DOHH2 (cell line): ENCODE measurements around the gene PLAAT1.

Experiments
- H3F3A ChIP-seq: fragments of 200-600 bp; sonication (generic), shearing (Covaris generic); 2 replicates; pipeline ENCODE4 v1.6.0; 2016; ENCODE audit warnings: antibody characterized with exemption, mild to moderate bottlenecking; ENCODE audit not compliant: control insufficient read depth, insufficient read depth
- H3K27ac ChIP-seq: fragments of 200-600 bp; sonication (generic); 2 replicates; pipeline ENCODE4 v1.5.1; 2014; ENCODE audit warnings: low read depth, mild to moderate bottlenecking, low read length, moderate library complexity
- H3K27me3 ChIP-seq: fragments of 200-600 bp; sonication (generic); 2 replicates; pipeline ENCODE4 v1.6.1; 2014; ENCODE audit warnings: mild to moderate bottlenecking, low read length, mixed read lengths; ENCODE audit not compliant: control insufficient read depth
- H3K36me3 ChIP-seq: fragments of 200-600 bp; sonication (generic); 2 replicates; pipeline ENCODE4 v1.6.1; 2014; ENCODE audit warnings: mild to moderate bottlenecking, low read length, moderate library complexity, mixed read lengths; ENCODE audit not compliant: control insufficient read depth
- H3K4me1 ChIP-seq: fragments of 200-600 bp; sonication (generic); 2 replicates; pipeline ENCODE4 v1.6.1; 2014; ENCODE audit warnings: mild to moderate bottlenecking, low read length, mixed read lengths; ENCODE audit not compliant: control insufficient read depth
- H3K4me2 ChIP-seq: fragments of 200-600 bp; sonication (generic); 2 replicates; pipeline ENCODE4 v1.6.0; 2014; ENCODE audit warnings: mild to moderate bottlenecking, low read length, moderate library complexity
- H3K4me3 ChIP-seq: fragments of 200-600 bp; sonication (generic); 2 replicates; pipeline ENCODE4 v1.5.1; 2014; ENCODE audit warnings: mild to moderate bottlenecking, low read length, mixed read lengths
- H3K79me2 ChIP-seq: fragments of 200-600 bp; sonication (generic); 2 replicates; pipeline ENCODE4 v1.6.1; 2014; ENCODE audit warnings: mild to moderate bottlenecking, low read length, mixed read lengths; ENCODE audit not compliant: control insufficient read depth
- H3K9me2 ChIP-seq: fragments of 200-600 bp; sonication (generic); replicated peaks from 2 replicates; pipeline ENCODE4 v1.6.1; 2014; ENCODE audit warnings: mild to moderate bottlenecking, low read length, mixed read lengths; ENCODE audit not compliant: control insufficient read depth
- H3K9me3 ChIP-seq: fragments of 200-600 bp; sonication (generic); 2 replicates; pipeline ENCODE4 v1.6.1; 2014; ENCODE audit warnings: antibody characterized with exemption, low read length, mixed read lengths; ENCODE audit not compliant: control insufficient read depth, insufficient read depth
- H4K20me1 ChIP-seq: fragments of 200-600 bp; sonication (generic); 2 replicates; pipeline ENCODE4 v1.6.0; 2014; ENCODE audit warnings: low read depth, mild to moderate bottlenecking, antibody characterized with exemption, low read length, moderate library complexity; ENCODE audit not compliant: control insufficient read depth, insufficient read depth
- CTCF ChIP-seq: fragments of 200-600 bp; sonication (generic); IDR thresholded peaks from one replicate; pipeline ENCODE4 v1.5.1; 2014; ENCODE audit warnings: antibody characterized with exemption, mild to moderate bottlenecking, low read depth, low read length; ENCODE audit not compliant: poor library complexity, severe bottlenecking
- EZH2phosphoT487 ChIP-seq: fragments of 200-600 bp; sonication (generic); IDR thresholded peaks from 2 replicates; pipeline ENCODE4 v1.6.1; 2017; ENCODE audit warnings: borderline replicate concordance, mild to moderate bottlenecking, antibody characterized with exemption, low read length, moderate library complexity, mixed read lengths

The PLAAT1 gene

GRCh38 chr3:193207290-193208273 is 33.4 kb upstream of the PLAAT1 start:
- TF ChIP-seq EZH2phosphoT487 (no peak), CTCF (no peak)
- Histone ChIP-seq H3K9me2 (no peaks in the 10 kb centered on the region), H3F3A (no peaks in the 10 kb centered on the region), H3K79me2 (no peaks in the 10 kb centered on the region), H4K20me1 (no peaks in the 10 kb centered on the region), H3K4me3 (no peak overlapping the region), H3K27me3 (no peaks in the 10 kb centered on the region), H3K4me1 (no peaks in the 10 kb centered on the region), H3K4me2 (no peak overlapping the region), H3K27ac (no peak overlapping the region), H3K9me3 (no peaks in the 10 kb centered on the region), H3K36me3 (no peaks in the 10 kb centered on the region)

GRCh38 chr3:193210618-193211017 is 30.4 kb upstream of the PLAAT1 start:
- Histone ChIP-seq H4K20me1 (no peaks in the 10 kb centered on the region), H3K4me2 (no peak overlapping the region), H3K27me3 (no peaks in the 10 kb centered on the region), H3K4me3 (no peak overlapping the region), H3K27ac (no peak overlapping the region), H3F3A (no peaks in the 10 kb centered on the region), H3K79me2 (no peaks in the 10 kb centered on the region), H3K9me3 (no peaks in the 10 kb centered on the region), H3K36me3 (no peaks in the 10 kb centered on the region), H3K4me1 (no peaks in the 10 kb centered on the region), H3K9me2 (no peaks in the 10 kb centered on the region)
- TF ChIP-seq CTCF (no peak), EZH2phosphoT487 (no peak)

GRCh38 chr3:193211173-193211572 is 29.8 kb upstream of the PLAAT1 start:
- Histone ChIP-seq H3K27ac (no peak overlapping the region), H3K4me3 (no peak overlapping the region), H3K9me2 (no peaks in the 10 kb centered on the region), H3K36me3 (no peaks in the 10 kb centered on the region), H4K20me1 (no peaks in the 10 kb centered on the region), H3K9me3 (no peaks in the 10 kb centered on the region), H3K27me3 (no peaks in the 10 kb centered on the region), H3K79me2 (no peaks in the 10 kb centered on the region), H3K4me1 (no peaks in the 10 kb centered on the region), H3K4me2 (no peak overlapping the region), H3F3A (no peaks in the 10 kb centered on the region)
- no peak for TF ChIP-seq EZH2phosphoT487
- no peak for TF ChIP-seq CTCF
